LNCAP (cell line): ENCODE results near the gene TSC1.

Source experiments
- TF ChIP-seq, protein P1 (sequence below): fragments of 450-650 bp; IDR thresholded peaks from 2 replicates; pipeline ENCODE4 v1.5.1; 2017; ENCODE audit warnings: mild to moderate bottlenecking

Gene TSC1

DNA sequence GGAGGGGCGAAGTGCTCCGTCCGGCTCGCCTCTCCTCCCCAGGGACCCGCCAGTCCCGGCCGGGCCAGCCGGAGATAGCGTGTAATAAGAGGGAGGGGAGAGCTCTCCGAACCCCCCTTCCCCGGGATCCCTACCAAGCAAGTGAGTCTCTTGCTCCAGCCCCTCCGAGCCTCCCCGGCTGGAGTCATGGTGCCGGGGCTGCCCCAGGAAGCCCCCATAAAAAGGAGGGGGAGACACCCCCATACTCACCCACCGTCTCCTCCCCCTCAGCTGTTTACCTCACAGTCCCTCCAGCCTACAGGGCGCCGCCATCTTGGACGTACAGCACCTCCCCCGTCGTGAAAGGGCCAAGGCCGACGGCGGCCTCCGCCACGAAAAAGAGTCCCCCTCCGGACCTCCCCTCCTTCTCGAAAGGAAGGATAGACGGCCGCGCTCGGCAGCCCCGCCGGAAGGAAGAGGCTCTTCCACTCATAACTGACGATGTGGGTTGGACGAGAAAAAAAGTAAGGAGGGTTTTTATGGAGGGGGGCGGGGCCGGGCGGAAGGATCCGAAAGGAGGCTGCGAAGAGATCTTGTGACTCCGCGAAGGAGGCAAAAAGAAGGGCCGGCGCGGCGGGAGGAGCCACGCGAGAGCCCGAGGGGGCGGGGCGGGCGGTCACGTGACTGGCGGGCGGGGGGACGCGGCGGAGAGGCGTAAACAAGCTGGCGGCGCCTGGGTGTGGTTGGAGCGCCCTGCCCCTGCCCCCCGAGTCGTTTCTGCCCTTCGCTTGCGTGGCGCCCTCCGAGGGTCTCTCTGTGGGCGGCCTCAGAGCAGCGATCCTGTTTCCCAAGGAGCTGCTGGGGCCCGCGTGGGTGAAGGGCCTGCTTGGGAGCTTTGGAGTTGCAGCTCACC is at the start of gene TSC1:
Gene TSC1 (minus strand): TSS at position 323 of the 892 bp plus-strand sequence. CDS start 15,744 bp downstream, outside the sequence.
- TF ChIP-seq, protein P1, sequence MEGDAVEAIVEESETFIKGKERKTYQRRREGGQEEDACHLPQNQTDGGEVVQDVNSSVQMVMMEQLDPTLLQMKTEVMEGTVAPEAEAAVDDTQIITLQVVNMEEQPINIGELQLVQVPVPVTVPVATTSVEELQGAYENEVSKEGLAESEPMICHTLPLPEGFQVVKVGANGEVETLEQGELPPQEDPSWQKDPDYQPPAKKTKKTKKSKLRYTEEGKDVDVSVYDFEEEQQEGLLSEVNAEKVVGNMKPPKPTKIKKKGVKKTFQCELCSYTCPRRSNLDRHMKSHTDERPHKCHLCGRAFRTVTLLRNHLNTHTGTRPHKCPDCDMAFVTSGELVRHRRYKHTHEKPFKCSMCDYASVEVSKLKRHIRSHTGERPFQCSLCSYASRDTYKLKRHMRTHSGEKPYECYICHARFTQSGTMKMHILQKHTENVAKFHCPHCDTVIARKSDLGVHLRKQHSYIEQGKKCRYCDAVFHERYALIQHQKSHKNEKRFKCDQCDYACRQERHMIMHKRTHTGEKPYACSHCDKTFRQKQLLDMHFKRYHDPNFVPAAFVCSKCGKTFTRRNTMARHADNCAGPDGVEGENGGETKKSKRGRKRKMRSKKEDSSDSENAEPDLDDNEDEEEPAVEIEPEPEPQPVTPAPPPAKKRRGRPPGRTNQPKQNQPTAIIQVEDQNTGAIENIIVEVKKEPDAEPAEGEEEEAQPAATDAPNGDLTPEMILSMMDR, result no peak

DNA sequence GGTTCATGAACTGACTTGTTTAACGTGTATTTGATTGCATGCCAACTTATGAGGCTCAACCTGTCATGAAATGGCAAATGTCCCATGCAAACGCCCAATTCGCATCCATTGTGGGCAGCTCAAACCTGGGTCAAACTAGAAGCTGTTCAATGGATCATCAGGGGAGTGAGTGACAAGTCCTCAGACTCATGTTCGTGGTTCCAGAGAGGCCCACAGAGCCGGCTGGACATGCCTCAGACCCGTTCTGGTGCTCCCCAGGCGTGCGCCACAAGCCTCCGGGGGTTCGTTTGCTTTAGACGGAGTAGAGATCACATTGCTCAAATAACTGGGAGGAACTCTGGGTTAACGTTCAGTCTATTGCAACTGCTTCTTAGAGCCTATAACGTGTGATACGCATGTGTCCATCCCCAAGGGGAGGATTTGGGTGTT is 49.1 kb upstream of the TSC1 start:
- TF ChIP-seq, protein P1, result no peak

DNA sequence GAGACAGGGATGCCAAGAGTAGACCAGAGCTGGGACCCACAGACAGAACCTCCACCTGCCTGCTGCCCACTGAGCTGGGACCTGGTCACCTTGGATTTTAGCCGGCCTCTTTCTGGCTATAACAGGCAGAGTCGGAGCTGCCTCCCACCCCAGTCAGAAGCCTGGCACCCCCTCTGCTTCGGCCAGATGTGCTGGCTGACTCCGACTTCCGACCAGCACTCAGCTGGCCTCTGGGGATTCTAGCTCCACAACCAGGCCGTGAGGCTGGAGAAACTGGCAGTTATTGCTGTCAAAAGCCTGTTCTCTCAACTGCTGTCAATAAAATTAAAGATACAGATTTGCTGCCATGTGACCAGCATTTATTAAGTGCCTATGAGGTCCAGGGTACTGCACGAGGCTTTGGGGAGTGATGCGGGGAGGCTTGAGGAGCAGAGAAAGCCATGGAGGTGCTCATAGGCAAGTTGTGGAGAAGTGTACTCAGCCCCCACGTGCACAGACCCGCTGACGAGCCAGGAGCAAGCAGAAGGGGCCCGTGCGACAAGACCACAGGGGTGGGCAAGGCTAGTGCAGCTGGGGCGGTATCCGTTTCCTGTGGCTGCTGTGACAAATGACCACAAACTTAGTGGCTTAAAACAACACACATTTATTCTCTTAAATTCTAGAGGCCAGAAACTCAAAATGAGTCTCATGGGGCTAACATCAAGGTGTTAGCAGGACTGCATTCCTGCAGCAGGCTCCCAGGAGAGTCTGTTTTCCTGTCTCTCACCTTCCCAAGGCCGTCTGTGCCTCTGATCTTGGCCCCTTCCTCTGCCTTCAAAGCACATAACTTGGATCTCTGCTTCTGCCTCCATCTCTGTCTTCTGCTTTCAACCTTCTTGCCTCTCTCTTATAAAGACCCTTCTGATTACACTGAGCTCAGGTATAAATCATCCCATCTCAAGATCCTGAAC is 47.2 kb upstream of the TSC1 start:
- TF ChIP-seq, protein P1, result no peak

DNA sequence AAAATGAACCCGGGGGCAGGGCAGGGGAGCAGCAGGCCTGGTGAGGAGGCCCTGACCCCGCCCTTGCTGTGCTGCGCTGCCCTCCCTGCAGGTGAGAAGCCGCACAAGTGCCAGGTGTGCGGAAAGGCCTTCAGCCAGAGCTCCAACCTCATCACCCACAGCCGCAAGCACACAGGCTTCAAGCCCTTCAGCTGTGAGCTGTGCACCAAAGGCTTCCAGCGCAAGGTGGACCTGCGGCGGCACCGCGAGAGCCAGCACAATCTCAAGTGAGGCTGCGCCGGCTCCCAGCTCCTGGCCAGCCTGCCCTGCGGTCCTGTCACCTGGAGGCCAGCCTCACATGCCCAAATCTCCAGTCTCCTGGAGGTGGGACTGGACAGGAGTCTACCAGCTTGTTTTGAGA is 46.4 kb upstream of the TSC1 start:
- TF ChIP-seq, protein P1, result no peak

DNA sequence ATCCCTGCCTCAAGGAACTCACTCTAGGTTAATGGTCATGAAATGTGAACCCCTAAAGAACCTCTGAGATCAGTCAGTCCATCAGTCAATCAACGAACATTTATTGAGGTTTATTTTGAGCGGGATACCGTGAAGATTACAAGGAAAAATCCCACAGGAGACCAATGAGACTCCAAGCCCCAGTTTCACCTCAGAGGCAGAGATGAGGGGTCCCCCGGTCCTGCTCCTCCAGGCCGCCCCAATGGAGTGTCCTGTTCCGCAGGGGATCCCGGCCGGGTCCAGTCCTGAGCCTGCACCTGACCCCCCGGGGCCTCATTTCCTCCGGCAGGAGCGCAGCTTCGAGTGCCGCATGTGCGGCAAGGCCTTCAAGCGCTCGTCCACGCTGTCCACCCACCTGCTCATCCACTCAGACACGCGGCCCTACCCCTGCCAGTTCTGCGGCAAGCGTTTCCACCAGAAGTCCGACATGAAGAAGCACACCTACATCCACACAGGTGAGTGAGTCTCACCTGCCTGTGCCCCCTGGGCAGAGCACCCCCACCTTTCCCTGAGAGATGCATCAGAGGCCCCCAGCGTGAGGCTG is 45.1 kb upstream of the TSC1 start:
- TF ChIP-seq, protein P1, result no peak

DNA sequence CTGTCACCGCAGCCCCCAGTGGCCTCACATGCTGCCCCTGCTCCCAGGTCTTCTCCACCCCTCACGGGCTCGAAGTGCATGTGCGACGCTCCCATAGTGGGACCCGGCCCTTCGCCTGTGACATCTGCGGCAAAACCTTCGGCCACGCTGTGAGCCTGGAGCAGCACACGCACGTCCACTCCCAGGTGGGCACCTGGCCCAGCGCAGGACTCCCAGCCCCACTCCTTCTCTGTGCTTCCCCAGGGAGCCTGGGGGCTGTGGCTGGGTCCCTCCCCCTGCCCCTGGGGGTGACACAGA is 44.5 kb upstream of the TSC1 start:
- TF ChIP-seq, protein P1, result no peak

DNA sequence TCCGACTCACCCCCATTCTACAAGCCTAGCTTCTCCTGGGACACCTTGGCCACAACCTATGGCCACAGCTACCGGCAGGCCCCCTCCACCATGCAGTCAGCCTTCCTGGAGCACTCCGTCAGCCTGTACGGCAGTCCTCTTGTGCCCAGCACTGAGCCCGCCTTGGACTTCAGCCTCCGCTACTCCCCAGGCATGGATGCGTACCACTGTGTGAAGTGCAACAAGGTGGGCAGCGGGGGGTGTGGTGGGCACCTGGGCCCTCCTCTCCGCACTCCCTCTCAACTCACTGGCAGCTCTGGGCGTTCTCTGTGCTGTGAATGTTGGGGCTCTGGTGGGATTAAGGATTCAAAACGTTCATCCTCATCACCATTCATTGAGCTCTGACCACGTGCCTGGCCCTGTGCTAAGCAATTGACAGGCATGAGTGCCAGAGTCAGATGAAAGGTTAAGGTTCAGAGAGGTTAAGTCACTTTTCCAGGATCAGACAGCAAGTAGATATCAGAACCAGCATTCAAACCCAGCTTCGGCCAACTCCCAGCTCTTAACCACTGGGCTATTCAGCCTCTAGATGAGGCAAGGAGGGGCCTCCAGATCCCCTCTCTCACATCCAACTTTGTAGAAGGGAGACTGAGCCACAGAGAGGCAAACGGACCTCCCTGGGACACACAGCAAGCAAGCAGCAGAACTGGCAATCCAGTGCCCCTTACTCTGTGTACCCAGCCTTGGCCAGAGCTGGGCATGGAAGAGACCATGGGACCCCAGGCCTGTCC is 44.0 kb upstream of the TSC1 start:
- TF ChIP-seq, protein P1, result no peak
